A673 (cell line): ENCODE data around the gene PCK1.

ENCODE experiments used
- CTCF ChIP-seq: fragments of 300-800, 200-600 bp; sonication (generic); conservative IDR thresholded peaks from 2 replicates; pipeline ENCODE4 v1.5.1; 2017; ENCODE audit warnings: low read depth, mild to moderate bottlenecking, antibody characterized with exemption, low read length, moderate library complexity, mixed read lengths
- EZH2 ChIP-seq: fragments of 200-600 bp; sonication (generic); IDR thresholded peaks from 2 replicates; pipeline ENCODE4 v1.6.1; 2017; ENCODE audit warnings: borderline replicate concordance, low read depth, mild to moderate bottlenecking, mixed read lengths, antibody characterized with exemption, low read length; ENCODE audit not compliant: poor library complexity, severe bottlenecking

DNA sequence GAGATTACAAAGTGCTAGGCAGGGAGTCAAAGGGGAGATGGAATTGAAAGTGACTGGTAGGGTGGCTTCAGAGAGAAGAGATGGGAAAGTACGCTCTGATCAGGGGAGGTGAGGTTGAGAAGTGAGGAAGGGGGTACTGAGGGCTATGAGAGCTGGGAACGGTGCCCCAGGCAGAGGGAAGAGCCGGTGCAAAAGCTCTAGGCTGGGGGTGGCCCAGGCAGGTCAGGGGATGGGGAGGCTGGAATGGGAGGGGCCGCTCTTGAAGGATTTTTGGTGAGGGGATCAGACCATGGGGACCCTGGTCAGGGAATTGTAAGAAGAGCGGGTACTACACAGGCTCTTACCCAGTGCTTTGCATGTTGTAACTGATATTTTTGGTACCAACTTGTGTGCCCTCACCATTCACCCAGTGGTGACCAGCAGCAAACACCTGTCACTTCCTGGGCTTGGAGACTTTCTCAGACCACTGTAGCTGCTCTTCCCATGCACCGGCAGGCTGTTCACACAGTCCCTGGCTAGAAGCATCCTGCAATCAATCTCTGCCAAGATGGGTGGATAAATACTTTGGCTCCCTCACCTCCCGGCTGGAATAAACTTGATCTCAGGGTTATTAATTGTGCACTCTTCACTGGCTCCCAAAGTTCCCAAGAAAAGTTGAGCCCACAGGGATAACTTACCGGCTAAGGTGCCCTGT, 24.0 kb downstream of the PCK1 start:
- no peak for TF ChIP-seq CTCF
- no peak for TF ChIP-seq EZH2
